ENCODE measurements around the gene OTOP3.

Gene OTOP3

DNA sequence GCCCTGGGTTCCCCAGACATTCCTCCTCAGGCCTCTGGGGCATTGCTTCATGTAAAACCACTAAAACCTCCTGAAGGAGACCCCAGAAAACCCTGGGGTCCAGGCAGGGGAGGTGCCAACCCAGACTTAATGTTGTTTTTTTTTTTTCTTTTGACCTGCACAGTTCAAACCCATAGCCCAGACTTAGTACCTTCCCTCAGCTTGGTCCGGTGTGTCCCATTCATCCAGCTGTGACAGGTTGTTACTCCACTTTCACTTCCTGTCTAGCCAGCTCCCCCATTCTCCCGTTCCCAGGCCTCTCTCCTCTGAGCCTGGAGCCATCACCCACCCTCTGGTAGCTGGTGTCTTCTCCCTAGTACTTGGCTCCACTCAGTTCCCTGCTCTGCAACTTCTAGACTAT is 56.5 kb downstream of the OTOP3 start:
- H3K27ac ChIP-seq = no peak overlapping the region
- no peak for TF ChIP-seq ZFX (IDR thresholded peaks at IDR 0.05; ENCODE audit: borderline replicate concordance)
- TF ChIP-seq, protein P1, sequence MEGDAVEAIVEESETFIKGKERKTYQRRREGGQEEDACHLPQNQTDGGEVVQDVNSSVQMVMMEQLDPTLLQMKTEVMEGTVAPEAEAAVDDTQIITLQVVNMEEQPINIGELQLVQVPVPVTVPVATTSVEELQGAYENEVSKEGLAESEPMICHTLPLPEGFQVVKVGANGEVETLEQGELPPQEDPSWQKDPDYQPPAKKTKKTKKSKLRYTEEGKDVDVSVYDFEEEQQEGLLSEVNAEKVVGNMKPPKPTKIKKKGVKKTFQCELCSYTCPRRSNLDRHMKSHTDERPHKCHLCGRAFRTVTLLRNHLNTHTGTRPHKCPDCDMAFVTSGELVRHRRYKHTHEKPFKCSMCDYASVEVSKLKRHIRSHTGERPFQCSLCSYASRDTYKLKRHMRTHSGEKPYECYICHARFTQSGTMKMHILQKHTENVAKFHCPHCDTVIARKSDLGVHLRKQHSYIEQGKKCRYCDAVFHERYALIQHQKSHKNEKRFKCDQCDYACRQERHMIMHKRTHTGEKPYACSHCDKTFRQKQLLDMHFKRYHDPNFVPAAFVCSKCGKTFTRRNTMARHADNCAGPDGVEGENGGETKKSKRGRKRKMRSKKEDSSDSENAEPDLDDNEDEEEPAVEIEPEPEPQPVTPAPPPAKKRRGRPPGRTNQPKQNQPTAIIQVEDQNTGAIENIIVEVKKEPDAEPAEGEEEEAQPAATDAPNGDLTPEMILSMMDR (IDR thresholded peaks at IDR 0.05) = no peak

DNA sequence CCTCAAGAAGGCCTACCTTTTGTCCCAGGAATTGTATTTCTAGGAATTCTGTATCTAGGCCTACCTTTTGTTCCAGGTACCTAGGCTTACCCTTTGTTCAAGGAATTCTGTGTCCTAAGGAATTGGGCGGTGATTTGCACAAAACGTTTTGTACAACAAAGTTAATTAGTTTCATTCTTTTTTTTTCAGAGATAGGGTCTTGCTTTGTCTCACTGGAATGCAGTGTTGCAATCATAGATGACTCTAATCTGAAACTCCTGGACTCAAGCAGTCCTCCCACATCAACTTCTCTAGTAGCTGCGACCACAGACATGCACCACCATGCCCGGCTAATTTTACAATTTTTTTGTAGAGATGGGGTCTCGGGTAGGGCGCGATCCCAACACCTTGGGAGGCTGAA is 58.7 kb downstream of the OTOP3 start:
- TF ChIP-seq, protein P1 (IDR thresholded peaks at IDR 0.05) = no peak
- no peak for TF ChIP-seq ZFX (IDR thresholded peaks at IDR 0.05; ENCODE audit: borderline replicate concordance)

DNA sequence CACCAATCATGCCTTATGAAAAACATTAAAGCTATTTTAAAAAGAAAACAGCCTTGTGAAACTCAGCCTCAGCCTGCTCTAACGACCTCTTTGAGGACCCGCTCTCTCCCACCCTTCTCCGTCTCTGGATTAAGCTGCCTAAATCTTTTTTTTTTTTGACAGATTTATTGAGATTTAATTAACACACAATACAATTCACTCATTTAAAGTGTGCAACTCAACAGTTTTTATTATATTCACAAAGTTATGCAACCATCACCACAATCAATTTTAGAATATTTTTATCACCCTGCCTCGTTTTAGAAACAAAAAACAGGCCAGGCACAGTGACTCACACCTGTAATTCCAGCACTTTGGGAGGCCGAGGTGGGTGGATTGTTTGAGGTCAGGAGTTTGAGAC is 60.1 kb downstream of the OTOP3 start:
- no peak overlapping the region for H3K27ac ChIP-seq
- no peak for TF ChIP-seq ZFX (IDR thresholded peaks at IDR 0.05; ENCODE audit: borderline replicate concordance)
- TF ChIP-seq, protein P1 (IDR thresholded peaks at IDR 0.05) = no peak

More for the DNA sequence above, 58.7 kb downstream of the OTOP3 start:
- no peak overlapping the region for H3K27ac ChIP-seq

DNA sequence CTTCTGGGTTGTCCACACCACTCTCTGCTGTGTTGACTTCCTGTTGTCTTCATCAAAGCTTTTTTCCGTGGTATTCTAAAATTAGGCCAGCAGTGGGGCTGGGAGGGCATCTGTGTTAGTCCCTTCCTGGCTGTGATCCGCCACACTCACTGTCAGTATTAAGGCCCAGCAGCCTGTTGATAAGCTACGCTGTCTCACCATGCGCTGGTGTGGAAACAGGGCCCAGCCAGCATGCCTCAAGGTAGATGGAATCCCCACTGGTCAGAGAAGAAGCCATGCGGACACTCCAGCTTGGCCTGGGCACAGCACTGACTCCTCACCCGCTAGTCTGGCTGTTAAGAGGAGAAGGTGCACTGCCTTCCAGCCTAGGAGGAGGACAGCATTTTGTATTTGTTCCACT is 63.1 kb downstream of the OTOP3 start:
- no peak overlapping the region for H3K27ac ChIP-seq
- TF ChIP-seq, protein P1 (IDR thresholded peaks at IDR 0.05) = no peak
- no peak for TF ChIP-seq ZFX (IDR thresholded peaks at IDR 0.05; ENCODE audit: borderline replicate concordance)

DNA sequence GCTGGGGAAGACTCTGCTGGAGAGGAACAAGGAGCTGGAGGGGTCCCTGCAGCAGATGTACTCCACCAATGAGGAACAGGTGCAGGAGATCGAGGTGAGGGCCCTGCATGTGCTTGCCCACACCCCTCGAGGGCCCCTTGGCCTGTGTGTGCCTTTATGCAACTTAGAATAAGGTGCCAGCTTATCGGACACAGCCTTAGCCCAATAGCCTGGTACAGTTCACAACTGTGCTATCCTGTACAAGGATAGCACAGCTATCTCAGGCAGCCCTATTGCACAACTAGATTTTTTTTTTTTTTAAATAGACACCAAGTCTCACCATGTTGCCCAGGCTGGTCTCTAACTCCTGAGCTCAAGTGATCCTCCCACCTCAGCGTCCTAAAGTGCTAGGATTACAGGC is 63.8 kb downstream of the OTOP3 start:
- H3K27ac ChIP-seq = no peak overlapping the region
- no peak for TF ChIP-seq ZFX (IDR thresholded peaks at IDR 0.05; ENCODE audit: borderline replicate concordance)
- TF ChIP-seq, protein P1 (IDR thresholded peaks at IDR 0.05) = no peak
